HEK293T (cell line): Measurements from ENCODE around the gene PAAF1.

ENCODE experiments used
- ARNT ChIP-seq: fragments of 450-650 bp; IDR thresholded peaks from 2 replicates; pipeline ENCODE4 v1.6.1; 2017; ENCODE audit warnings: mild to moderate bottlenecking
- ELF4 ChIP-seq: fragments of 450-650 bp; IDR thresholded peaks from 2 replicates; pipeline ENCODE4 v1.6.1; 2017; ENCODE audit warnings: antibody characterized with exemption
- FOXA1 ChIP-seq: fragments of 450-650 bp; IDR thresholded peaks from 2 replicates; pipeline ENCODE4 v1.6.1; 2016; ENCODE audit warnings: mild to moderate bottlenecking
- FOXK2 ChIP-seq: fragments of 450-650 bp; IDR thresholded peaks from 2 replicates; pipeline ENCODE4 v1.6.1; 2016; ENCODE audit warnings: mild to moderate bottlenecking
- FOXM1 ChIP-seq: fragments of 450-650 bp; IDR thresholded peaks from 2 replicates; pipeline ENCODE4 v1.6.1; 2017; ENCODE audit warnings: mild to moderate bottlenecking, borderline replicate concordance
- HDGF ChIP-seq: fragments of 450-650 bp; IDR thresholded peaks from 2 replicates; pipeline ENCODE4 v1.6.1; 2017; ENCODE audit warnings: antibody characterized with exemption, borderline replicate concordance
- SP1 ChIP-seq: fragments of 450-650 bp; IDR thresholded peaks from 2 replicates; pipeline ENCODE4 v1.6.1; 2017
- TARDBP ChIP-seq: fragments of 450-650 bp; IDR thresholded peaks from 2 replicates; pipeline ENCODE4 v1.6.1; 2016

DNA sequence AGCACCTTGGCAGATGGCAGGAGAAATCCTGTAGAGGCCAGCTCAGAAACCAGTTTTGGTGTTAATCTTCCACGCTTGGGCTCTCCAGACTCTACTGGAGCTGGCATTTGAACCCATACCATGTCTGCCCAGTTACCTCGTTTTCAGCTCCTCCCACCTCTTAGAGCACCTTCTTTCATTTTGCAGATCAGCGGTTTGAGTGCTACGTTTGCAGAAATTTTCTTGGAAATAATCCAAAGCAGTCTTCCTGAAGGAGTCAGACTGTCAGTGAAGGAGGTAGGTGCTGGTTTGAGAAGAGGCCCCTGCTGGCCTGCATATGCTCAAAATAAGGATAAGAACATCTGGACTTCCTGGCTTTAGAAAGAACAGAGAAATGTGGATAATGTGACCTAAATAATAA is 13.8 kb upstream of the PAAF1 start:
- TF ChIP-seq ELF4 (no peak), FOXK2 (no peak), FOXA1 (no peak), SP1 (no peak), FOXM1 (no peak), ARNT (no peak), HDGF (no peak), TARDBP (no peak)
